ENCODE results near the gene RAPGEF4. TPM values are rescaled to one million over a fixed set of nuclear protein-coding genes. Genes with fewer than 3 reads are reported as not detected.

Gene RAPGEF4
- total and polyA plus RNA-seq, 2 of the 8 experiments (the other 6 are each of a cell fraction or from before 2014, with no cell fraction given), result 1.2 to 2.6 TPM

DNA sequence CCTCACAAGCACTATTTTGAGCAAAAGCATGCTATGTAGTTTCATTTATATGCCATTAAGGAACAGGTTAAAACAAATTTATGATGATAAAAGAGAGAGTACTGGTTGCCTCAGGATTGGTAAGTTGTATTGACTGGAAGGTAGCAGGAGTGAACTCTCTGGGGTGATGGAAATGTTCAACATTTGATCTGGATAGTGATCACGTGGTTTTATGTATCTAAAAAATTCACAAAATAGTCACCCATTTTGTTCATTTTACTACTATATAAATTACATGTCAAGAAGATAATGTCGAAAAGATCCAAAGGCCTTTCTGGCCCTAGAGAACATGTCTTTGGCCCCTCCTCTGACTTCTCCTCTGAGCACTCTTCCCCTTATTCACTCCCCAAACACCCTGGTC lies 10.4 kb upstream of the RAPGEF4 start (continued):
- TF ChIP-seq EZH2 (IDR thresholded peaks at IDR 0.05; ENCODE audit: low read depth, low read length, severe bottlenecking), result no peak
- no peak for TF ChIP-seq PHF8 (conservative IDR thresholded peaks at IDR 0.05; ENCODE audit: low read depth, low read length)

All from H1 (cell line).